ENCODE data around the gene WDFY4.

DNA sequence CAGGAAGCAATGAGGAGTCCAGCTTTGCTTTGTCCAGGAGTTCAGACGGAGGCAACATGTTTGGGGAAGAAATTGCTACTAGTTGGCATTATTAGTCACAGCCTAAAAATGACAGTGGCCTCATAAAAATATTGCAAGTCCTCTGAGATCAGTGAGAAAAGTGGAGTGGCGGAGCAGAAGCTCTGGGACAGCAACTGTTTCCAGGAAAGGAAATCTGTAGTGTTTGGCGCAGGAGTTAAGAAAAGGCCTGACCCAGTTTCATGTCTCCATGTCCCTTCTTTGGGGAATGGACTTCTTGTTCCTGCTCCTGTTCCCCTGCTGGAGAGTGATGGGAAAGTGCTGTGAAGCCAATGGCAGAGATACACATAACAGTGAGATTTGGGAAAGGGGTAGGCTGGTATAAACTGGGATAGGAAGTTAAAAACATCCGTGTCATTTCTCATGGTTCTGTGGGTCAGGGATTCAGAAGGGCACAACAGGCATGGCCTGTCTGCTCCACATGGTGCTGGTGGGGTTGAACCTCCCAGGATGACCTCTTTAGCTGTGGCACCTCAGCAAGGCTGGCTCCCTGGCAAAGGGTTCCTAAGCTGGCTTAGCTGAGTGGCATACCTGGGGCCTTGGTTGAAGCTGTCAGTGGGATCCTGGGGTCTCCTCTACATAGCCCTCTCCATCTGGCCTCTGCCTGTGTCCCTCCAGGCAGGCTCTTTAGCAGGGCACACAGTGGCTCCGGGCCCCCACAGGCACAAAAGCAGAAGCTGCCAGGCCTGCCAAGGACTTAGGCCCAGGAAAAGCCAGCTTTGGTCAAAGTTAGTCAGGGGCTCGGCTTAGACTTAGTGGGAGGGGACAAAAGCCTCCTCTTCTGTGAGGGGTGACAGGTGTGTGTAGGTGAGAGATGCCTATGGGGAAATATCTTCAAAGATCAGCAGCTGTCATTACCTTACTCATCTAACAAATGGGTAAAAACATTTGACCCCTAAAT, 77.7 kb downstream of the WDFY4 start:
- TF ChIP-seq CTCF (IDR thresholded peaks at IDR 0.05) = no peak
- no peak for TF ChIP-seq POLR2A (IDR thresholded peaks at IDR 0.05)
- no peak for TF ChIP-seq POLR2AphosphoS5 (IDR thresholded peaks at IDR 0.05)
- TF ChIP-seq EP300 (IDR thresholded peaks at IDR 0.05) = no peak
